CD4-positive, alpha-beta T cell treated with Interleukin-2 at 100 ng/mL for 4 hours (primary cell): ENCODE data around the gene SLAIN1.
"Not testable (repeated sequence)": the region's sequence is repeated elsewhere in the genome, so short reads cannot be mapped to it uniquely, and the experiment has no call there.

Experiments used
- DNase-seq: peaks from one replicate; pipeline ENCODE4 v3.0.0-alpha.2; 2020; ENCODE audit warnings: low spot score

Gene SLAIN1

GRCh38 chr13:77697217-77698103, at the start of gene SLAIN1:
SLAIN1 (plus strand) TSS chr13:77697687; CDS start chr13:77697914, 227 bp downstream.
- DNase-seq, result peak; percentile 87

DNA sequence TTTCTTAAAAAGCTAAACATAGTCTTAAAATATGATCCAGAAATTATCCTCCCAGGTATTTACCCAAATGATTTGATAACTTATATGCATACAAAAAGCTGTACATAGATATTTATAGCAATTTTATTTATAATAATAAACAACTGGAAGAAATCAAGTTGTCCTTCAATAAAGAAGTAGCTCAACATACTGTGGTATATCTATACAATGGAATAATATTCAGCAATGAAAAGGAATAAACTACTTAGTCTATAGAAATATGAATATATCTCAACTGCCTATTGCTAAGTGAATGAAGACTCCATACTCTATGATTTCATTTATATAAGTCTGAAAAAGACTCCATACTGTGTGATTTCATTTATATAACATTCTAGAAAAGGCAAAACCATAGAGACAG, 47.1 kb upstream of the SLAIN1 start:
- DNase-seq, result no peak

- DNase-seq, result no peak
Observed at GRCh38 chr13:77653301-77653700, 44.2 kb upstream of the SLAIN1 start.

GRCh38 chr13:77660016-77660415, 37.5 kb upstream of the SLAIN1 start:
- DNase-seq, result not testable (repeated sequence)

GRCh38 chr13:77660841-77661250, 36.6 kb upstream of the SLAIN1 start:
- DNase-seq, result no peak

GRCh38 chr13:77662301-77662700, 35.2 kb upstream of the SLAIN1 start:
- not testable (repeated sequence) for DNase-seq

DNA sequence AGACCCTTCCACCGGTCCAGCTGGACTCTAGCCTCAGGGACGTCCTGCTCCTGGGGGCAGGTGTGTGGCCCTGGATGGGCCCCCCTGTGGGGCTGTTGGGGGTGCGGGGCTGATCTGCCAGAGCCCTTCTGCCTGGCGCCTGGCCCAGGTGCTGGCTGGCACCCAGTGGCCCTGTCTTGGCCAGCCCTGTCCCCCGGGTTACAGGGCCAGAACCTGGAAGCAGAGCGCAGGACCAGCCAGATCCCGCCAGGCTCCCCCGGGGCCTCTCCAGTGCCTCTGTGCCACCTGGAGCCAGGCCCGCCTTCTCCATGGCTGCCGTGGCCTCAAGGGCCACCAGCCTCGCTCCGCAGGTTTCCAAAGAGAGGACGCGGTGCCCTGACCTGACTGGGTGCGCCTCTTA, 34.7 kb upstream of the SLAIN1 start:
- DNase-seq, result not testable (repeated sequence)

DNA sequence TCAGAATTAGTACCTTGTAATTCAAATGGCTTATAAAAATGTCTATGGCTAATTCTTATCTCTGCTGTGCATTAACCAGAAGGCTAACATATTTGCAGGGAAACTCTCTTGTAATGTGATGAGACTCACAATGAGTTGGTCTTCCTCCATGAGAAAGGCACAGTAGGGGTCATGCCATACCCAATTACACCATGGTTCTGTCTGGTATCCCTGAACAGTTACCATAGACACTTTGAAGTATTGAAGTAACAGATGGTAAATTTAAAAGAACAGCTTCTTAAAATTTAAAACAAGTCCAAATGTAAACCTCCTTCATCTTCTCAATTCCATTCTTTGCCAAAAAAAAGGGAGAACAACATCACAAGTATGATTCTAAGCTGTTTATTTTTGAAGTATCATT, 22.6 kb upstream of the SLAIN1 start:
- DNase-seq, result no peak

- DNase-seq, result no peak
Observed at GRCh38 chr13:77678691-77679235, 18.7 kb upstream of the SLAIN1 start.

DNA sequence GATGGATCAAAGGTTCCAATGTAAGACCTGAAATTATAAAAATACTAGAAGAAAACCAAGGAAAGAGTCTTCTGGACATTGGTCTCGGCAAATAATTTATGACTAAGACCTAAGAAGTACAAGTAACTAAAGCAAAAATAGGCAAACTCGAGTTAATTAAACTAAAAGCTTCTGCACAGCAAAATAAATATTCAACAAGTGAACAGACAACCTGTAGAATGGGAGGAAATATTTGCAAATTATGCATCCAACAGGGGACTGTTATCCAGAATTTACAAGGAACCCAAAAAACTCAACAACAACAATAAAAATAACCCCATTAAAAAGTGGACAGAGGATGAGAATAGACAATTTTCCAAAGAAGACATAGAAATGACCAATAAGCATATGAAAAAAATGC, 9.7 kb upstream of the SLAIN1 start:
- no peak for DNase-seq

GRCh38 chr13:77691871-77692270, 5.6 kb upstream of the SLAIN1 start:
- DNase-seq, result no peak

DNA sequence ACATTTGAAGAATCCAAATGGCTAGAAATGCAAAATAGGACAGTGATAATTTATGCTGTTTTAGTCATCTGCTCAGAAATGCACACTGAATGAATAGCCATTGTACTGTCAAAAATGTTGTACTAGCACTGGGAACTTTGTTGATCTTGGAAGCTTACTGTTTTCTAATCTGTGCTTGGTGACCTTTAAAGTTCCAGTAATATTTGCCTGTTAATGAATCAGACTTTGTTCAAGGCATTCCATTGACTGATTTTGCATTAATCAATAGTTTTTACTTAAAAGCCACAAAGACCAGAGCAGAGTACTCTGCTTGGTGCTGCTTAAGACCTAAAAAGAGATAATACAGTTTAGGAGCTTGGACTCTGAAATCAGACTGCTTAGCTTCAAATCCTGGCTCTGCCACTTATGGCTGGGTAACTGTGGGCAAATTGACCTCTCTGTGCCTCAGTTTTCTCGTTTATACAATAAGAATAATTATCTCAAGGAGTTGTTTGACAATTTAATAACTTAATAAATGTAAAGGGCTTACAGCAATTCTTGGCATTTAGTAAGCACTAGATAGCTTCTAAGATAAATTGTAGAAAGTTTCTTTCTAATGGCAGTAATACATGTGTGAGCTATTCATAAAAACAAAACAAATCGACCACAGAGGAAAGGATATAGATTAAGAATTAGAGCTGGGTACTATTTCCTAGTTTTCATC, 4.6 kb upstream of the SLAIN1 start:
- no peak for DNase-seq

DNA sequence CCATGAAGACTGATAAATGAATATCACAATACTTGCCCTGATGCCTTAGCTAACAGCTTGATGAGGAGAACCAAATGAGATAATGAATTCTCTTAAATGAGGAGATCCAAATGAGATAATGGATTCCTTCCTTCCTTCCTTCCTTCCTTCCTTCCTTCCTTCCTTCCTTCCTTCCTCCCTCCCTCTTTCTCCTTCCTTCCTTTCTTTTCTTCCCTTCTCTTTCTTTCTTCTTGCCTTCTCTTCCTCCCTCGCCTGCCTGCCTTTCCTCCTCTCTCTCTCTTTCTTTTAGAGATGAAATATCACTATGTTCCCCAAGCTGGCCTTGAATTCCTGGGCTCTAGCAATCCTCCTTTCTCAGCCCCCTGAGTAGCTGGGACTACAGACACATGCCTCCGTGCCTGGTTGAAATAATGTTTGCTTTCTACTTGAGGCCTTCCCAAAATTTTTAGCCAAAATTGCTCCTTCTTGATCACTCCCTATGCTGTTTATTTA, 4.0 kb upstream of the SLAIN1 start:
- no peak for DNase-seq

DNA sequence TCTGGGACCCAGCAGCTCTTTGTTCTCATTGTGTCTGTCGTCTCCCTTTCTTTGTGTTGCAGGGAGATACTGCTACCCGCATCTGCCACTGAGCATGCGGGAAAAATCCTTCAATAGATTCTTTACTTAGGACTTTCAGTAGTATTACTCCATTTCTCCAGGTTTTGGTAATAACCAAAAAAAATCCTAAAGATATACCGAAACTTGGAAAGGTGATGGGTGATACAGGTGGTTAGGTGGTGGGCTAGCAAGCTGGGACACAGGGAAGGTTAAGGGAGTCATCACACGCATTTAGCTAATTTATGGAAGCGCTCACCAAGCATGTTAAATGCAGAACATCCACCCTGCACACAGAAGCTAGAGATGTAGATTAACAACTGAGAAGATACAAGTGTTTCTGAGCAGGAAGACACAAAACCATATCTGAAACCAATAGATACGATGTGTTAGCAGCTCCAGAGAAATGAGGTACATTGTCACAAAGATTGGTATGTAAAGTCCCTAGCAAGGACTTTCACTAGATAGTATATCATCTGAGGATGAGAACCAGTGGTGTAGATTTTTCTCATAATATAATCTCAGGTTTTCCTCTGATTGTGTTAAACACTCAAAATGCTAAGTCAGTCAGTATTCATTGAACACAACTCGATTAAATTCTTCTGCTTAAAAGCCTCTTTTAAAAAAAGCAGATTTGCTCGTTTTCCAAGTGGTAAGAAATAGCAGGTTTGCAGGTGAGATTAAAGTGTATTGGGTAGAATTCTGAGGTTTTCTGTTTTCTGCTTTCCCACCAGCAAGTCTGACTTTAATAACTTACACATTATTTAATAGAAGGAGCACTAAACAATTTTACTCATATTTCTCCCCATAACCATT, 1.2 kb upstream of the SLAIN1 start:
- DNase-seq, result peak; percentile 29

GRCh38 chr13:77696879-77697216, 639 bp upstream of the SLAIN1 start:
- no peak for DNase-seq

DNA sequence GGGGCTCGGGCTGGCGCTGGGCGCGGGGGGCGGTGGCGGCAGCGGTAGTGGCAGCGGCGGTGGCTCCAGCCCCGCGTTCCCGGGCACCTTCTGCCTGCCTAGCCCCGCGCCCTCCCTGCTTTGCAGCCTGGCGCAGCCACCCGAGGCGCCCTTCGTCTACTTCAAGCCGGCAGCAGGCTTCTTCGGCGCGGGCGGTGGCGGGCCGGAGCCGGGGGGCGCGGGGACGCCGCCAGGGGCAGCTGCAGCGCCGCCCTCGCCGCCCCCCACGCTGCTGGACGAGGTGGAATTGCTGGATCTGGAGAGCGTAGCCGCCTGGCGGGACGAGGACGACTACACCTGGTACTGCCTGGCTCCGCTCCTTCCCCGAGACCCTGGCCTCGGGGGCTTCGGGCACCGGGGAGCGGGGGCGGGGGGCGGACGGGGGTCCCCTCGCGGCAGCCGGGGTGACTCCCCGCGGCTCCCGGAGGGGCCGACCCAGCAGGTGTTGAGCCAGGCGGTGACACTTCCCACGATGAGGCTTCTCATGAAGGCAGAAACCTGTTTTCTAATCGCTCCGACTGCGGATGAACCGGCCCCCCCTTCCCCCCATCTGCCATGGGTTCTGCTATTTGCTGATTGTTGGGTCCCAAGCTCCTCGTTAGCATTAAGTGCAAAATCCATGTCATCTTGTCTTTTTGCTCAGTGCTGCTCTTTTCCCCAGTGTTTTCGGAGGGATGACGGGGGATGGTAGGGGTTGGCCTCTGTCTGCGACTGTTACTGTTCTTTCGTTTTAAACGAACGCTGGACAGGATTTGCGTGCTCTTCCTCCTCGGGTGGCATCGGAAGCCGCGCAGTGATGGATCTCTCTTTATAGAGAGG, 943 bp downstream of the SLAIN1 start:
- DNase-seq, result peak; percentile 53

DNA sequence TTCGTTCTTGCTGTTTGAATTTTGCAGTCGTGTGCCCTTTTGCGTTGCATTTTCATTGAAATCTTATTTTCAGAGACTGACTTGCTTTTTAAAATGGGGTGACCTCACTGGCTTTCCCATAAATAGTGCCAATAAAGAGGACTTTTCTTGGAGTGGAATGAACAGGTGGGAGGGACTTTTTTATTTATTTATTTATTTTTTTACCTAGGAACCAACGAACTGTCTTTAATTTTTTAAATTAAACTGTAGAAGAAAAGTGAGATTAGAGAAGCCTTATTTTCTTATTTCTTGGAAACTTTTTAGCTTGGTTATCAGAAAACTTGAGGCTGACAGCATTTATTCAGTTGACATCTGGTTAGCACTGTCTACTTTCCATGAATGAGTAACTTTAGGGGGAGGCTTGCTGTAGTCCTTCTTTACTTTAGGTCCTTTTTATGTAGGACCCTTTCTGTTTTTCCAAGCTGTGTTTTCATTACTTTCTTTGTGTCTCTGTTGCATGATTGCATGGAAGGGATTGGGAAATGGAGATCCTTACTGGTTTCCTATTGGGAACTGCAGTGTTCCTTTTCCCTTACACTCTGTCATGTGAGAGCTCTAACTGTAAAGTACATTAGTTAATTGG, 1.7 kb downstream of the SLAIN1 start:
- no peak for DNase-seq

- DNase-seq, result no peak
Observed at GRCh38 chr13:77701305-77701704, 3.8 kb downstream of the SLAIN1 start.

GRCh38 chr13:77702366-77702765, 4.9 kb downstream of the SLAIN1 start:
- no peak for DNase-seq

DNA sequence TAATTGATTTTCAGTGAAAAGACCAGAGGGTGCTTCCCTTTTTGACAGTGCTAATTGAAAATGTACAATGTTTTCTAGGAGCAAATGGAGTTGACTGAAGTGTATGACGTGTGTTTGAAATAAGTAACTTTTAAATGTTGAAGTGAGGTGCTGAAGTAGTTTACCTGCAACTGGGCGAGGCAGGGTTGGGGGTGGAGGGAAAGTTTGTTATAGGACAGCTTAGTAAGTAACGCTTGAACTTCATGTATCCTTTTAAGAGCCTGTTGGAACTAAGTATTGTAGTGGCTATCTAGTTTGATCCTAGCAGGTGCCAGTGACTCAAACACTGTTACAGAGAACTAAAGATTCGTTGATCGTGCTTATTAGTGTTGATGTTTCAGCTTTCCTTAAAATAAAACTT, 5.9 kb downstream of the SLAIN1 start:
- DNase-seq, result no peak
